Activated T-cell treated with anti-CD3 and anti-CD28 coated beads for 4 hours (primary cell): Measurements from ENCODE around the gene KDM1B.
"Not testable (repeated sequence)": the region's sequence is repeated elsewhere in the genome, so short reads cannot be mapped to it uniquely, and the experiment has no call there.

ENCODE experiments used
- DNase-seq: peaks from one replicate; pipeline ENCODE4 v3.0.0-alpha.2; 2020

KDM1B gene

GRCh38 chr6:18151391-18151790 is 3.8 kb upstream of the KDM1B start:
- not testable (repeated sequence) for DNase-seq

DNA sequence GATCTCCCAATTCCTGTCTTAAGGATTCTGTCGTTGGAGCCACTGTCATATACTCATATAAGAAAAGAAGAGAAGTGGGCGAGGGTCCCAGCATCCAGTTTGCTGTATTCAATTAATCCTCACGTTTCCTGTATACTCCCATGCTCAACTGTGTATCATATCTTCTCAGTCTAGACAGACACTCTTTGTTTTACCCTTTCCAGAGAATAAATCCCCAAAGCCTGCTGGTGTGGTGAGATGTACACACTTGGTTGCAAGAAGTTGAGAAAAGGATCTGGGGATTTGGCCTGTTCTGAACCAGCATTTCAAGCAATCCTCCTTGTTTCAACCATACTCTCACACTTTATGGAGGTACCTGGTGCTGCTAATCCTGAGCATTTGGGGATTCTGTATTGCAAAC is 3.4 kb upstream of the KDM1B start:
- no peak for DNase-seq

GRCh38 chr6:18153311-18153703 is 1.9 kb upstream of the KDM1B start:
- no peak for DNase-seq

GRCh38 chr6:18154507-18155149 is 594 bp upstream of the KDM1B start, which contains the start of gene TPMT:
Gene TPMT, minus strand, starts transcription at chr6:18155077. Its CDS starts 5,950 bp downstream, at chr6:18149127.
- no peak for DNase-seq

DNA sequence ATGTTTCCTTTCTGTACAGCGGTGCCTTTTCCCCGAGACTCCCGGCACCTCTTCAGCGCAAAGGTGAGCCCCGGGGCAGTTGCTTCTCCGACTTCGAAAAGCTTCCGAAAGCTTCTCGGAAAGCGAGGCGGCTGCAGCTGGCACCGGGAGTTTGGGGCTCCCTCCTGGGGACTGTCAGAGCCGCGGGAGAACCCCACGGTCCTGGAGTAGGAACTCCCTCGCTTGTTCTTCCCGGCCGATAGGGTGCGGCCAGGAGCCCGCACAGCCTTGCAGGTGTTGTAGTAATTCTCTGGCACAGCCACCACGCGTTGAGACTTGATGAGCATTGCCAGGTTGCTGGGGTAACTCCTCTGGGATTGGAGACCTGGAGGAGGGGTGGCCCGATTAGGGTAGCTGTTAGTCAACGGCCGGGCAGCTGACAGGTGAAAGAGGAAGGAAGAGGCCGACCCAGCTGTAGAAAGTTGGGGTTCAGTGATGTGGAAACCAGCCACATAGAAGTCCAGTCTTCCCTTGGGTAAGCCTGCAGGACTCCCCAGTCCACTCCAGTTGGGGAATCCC is 721 bp downstream of the KDM1B start:
- no peak for DNase-seq

DNA sequence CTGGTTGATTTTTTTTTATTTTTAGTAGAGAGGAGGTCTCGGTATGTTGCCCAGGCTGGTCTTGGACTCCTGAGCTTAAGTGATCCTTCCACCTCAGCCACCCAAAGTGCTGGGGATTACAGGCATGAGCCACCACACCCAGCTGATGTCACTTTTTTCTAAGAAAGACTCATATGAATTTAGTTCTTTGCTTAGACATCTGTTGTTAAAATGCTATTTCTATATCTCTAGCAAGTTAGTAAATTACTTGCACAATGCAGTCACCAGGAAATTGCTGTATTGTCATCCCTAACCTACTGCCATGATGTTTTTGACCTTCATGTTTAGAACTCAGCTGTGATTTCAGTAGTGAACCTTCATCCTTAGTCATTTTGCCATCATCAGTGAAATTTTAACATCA is 5.7 kb downstream of the KDM1B start:
- no peak for DNase-seq

- no peak for DNase-seq
Measured at GRCh38 chr6:18161431-18161830, 6.2 kb downstream of the KDM1B start.

GRCh38 chr6:18162401-18162800 is 7.2 kb downstream of the KDM1B start:
- DNase-seq: no peak

GRCh38 chr6:18165751-18166150 is 10.5 kb downstream of the KDM1B start:
- no peak for DNase-seq

GRCh38 chr6:18166312-18167036 is 11.3 kb downstream of the KDM1B start:
- DNase-seq: no peak

GRCh38 chr6:18168264-18168663 is 13.0 kb downstream of the KDM1B start:
- no peak for DNase-seq

- DNase-seq: no peak
Measured at GRCh38 chr6:18171871-18172270, 16.6 kb downstream of the KDM1B start.

GRCh38 chr6:18176198-18176597 is 21.0 kb downstream of the KDM1B start:
- not testable (repeated sequence) for DNase-seq

DNA sequence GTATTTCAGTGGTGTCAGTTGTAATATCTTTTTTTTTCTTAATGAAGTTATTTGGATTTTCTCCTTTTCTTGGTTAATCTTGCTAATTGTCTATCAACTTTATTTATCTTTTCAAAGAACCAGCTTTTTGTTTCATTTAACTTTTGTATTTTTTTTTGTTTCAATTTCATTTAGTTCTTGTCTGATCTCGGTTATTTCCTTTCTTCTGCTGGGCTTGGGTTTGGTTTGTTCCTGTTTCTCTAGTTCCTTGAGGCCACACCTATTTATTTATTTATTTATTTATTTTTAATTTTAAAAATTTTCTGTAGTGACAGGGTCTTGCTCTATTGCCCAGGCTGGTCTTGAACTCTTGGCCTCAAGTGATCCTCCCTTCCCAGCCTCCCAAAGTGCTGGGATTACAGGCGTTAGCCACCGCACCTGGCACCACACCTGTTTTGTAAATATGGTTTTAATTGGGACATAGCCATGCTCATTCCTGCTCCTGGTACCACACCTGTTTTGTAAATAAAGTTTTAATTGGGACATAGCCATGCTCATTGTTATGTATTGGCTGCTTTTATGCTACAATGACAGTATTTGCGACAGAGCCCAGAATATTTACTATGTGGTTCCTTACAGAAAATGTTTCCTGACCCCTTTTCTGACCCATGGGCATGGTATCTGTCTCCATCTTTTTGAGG is 22.2 kb downstream of the KDM1B start:
- DNase-seq: no peak

- DNase-seq: no peak
Measured at GRCh38 chr6:18178960-18179615, 23.9 kb downstream of the KDM1B start.

- DNase-seq: no peak
Measured at GRCh38 chr6:18179770-18180356, 24.6 kb downstream of the KDM1B start.

DNA sequence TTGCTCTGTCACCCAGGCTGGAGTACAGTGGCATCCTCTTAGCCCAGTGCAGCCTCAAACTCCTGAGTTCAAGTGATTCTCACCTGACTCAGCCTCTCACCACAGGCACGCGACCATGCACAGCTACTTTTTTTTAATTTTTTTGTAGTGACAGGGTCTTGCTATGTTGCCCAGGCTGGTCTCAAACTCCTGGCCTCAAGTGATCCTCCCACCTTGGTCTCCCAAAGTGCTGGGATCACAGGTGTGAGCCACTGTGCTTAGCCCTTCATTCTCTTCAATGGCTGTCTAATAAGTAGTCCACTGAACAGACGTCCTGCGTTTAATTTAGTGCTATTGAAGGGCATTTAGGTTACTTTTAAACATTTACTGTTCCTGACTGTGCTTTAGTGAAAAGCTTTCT is 27.3 kb downstream of the KDM1B start:
- no peak for DNase-seq

- no peak for DNase-seq
Measured at GRCh38 chr6:18183766-18184165, 28.5 kb downstream of the KDM1B start.

- DNase-seq: no peak
Measured at GRCh38 chr6:18185624-18186023, 30.4 kb downstream of the KDM1B start.

DNA sequence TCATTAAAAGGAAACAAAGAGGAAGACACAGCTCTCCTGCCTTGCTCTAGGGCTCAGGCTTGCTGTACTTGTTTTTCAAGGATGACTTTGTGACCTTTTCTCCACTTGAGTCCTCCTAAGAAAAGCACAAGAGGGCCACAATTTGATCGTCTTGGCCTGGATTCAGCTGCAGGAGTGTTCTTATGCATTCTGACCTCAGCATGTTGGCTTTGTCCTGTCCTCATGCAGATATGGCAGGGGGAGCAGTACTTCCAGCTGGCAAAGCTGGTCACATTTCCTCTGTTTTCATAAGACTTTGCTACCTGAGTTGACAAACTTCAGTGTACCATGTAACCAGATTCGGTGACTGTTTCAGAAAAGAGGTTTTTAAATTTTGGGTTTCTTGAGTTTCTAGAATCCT is 30.8 kb downstream of the KDM1B start:
- DNase-seq: no peak

GRCh38 chr6:18186540-18187250 is 31.5 kb downstream of the KDM1B start:
- no peak for DNase-seq

DNA sequence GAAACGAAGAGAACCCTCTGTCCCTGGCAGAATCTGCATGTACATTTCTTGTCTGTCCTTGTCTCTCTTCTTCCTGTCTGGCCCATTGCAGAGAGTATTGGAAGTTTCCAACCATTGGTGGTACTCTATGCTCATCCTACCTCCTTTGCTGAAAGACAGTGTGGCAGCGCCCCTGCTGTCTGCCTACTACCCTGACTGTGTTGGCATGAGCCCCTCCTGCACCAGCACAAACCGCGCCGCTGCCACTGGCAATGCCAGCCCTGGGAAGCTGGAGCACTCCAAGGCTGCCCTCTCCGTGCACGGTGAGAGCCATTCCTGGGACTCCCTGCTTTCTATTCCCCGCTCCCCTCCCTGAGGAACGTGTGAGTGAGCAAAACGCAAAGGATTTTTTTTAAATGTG is 32.5 kb downstream of the KDM1B start:
- no peak for DNase-seq
